ENCODE results near the gene GALNT8.
"Not testable (repeated sequence)": the region's sequence is repeated elsewhere in the genome, so short reads cannot be mapped to it uniquely, and the experiment has no call there.

Gene GALNT8

DNA sequence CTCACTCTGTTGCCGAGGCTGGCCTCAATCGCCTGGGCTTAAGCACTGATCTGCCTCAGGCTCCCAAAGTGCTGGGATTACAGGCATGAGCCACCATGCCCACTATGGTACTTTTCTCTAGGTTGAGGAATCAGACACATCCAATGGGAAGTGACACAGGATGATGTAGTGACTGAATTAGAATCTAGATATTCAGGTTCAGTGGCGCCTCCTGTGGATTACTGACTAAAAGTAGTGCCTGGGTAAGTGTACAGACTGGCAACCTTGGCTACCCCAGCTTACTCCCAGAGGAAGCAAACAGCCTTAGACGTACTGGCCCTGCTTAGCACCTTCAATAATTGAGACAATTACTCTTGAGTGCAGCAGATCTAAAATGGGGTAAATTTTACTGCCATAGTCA is 22.8 kb downstream of the GALNT8 start:
- no peak for DNase-seq (ENCODE audit: low read depth in 2 of 2)

- DNase-seq (ENCODE audit: low read depth in 2 of 2) = no peak
These were observed 24.5 kb downstream of the GALNT8 start for GRCh38 chr12:4744709-4745108.

- no peak for DNase-seq (ENCODE audit: low read depth in 2 of 2)
These were observed 25.0 kb downstream of the GALNT8 start for GRCh38 chr12:4745249-4745648.

DNA sequence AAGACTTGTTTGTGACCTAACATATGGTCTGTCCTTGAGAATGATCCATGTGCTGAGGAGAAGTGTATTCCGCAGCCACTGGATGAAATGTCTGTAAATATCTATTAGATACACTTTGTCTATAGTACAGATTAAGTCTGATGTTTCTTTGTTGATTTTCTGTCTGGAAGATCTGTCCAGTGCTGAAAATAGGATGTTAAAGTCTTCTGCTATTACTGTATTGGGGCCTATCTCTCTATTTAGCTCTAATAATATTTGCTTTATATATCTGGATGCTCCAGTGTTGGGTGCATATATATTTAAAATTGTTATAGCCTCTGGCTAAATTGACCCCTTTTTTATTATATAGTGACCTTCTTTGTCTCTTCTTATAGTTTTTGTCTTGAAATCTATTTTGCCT is 31.5 kb downstream of the GALNT8 start:
- not testable (repeated sequence) for DNase-seq (ENCODE audit: low read depth in 2 of 2)

- DNase-seq (ENCODE audit: low read depth in 2 of 2) = no peak
These were observed 42.6 kb downstream of the GALNT8 start for GRCh38 chr12:4762773-4763172.

DNA sequence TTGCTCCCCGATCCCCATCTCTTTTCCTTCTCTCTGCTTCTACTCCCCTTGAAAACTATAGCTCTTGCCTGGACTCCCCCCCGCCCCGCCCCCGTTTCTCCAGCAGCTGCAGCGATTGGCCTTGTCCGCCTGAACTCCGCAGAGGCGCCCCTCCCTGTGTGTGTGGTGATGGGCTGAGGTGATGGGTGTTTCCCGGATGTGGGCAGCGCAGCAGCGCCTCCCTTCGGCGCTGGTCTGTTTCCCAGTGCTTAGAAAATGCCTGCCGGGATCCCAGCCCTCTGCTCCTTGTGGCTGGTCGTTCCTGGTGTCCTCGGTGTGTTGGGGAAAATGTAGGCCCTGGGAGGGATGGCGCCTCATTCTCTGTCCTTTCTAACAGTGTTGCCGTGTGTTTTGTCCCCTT is 43.3 kb downstream of the GALNT8 start:
- no peak for DNase-seq (ENCODE audit: low read depth in 2 of 2)

GRCh38 chr12:4766445-4766844 is 46.2 kb downstream of the GALNT8 start:
- DNase-seq (ENCODE audit: low read depth in 2 of 2) = no peak

GRCh38 chr12:4767186-4767585 is 47.0 kb downstream of the GALNT8 start:
- no peak for DNase-seq (ENCODE audit: low read depth in 2 of 2)

DNA sequence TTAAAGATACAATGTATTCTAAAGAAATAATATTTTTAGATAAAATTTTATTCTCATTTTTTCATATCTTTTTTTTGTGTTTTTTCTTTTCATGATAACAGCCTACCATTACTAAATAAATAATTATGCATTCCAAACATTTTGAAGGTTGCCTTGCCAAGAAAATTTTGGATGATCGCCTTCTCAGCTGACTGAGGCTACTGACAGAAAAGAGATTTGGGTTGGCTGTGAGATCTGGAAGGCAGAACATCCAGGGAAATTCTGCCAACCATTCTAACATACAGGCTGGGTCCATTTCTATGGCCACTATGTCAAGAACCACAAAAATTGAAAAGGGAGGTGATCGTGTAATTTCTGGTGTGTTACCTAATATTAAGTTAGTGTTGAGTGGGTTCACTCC is 48.1 kb downstream of the GALNT8 start:
- no peak for DNase-seq (ENCODE audit: low read depth in 2 of 2)

GRCh38 chr12:4769073-4769472 is 48.9 kb downstream of the GALNT8 start:
- DNase-seq (ENCODE audit: low read depth in 2 of 2) = no peak

GRCh38 chr12:4771172-4771959 is 51.2 kb downstream of the GALNT8 start:
- no peak for DNase-seq (ENCODE audit: low read depth in 2 of 2)

DNA sequence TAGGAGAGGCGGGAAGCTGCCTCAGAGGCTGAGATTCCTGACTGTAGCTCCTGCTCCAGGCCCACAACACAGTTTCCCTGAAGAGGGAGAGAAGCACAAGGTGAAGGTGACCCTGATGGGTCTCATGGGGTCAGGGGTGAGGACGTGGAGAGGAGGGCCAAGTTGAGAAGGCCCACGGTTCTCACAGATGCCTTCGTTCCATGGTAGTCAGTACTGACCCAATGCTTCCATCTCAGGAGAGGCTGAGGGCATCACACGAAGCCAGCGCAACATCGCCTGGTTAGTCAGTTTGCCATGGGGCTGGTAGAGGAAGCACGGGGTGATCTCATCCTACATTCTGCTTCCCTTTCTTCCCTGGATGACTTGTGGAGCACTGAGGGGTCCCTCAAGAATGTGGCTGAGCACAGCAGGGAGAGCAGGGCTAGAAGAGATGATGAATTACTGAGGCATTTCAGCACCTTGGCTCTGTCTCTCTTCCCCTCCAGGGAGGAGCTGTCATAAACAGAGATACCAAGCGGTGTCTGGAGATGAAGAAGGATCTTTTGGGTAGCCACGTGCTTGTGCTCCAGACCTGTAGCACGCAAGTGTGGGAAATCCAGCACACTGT is 51.9 kb downstream of the GALNT8 start:
- DNase-seq (ENCODE audit: low read depth in 2 of 2) = no peak

- DNase-seq (ENCODE audit: low read depth in 2 of 2) = no peak
These were observed 55.7 kb downstream of the GALNT8 start for GRCh38 chr12:4775936-4776335.

DNA sequence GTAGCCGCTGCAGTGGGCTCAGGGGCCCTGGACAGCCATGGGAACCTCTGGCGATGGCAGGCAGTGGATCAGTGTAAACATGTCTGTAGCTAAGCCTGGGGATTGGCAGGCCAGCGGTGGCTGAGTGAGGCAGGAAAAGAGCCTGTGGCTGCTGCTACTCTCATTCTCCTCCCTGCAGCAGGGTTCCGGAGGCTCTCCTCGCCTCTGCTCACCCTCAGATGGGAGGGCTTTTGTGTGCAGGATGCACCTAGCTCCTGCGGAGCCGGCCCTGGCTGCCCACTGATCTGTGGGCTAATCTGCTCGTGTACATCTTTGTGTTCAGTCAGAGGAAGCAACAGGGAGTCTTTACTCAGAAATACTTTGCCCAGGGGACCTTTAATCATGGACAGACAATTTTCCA is 59.5 kb downstream of the GALNT8 start:
- DNase-seq (ENCODE audit: low read depth in 2 of 2) = no peak

GRCh38 chr12:4780641-4781611 is 60.7 kb downstream of the GALNT8 start:
- no peak for DNase-seq (ENCODE audit: low read depth in 2 of 2)

- DNase-seq (ENCODE audit: low read depth in 2 of 2) = no peak
These were observed 64.3 kb downstream of the GALNT8 start for GRCh38 chr12:4784404-4785054.

DNA sequence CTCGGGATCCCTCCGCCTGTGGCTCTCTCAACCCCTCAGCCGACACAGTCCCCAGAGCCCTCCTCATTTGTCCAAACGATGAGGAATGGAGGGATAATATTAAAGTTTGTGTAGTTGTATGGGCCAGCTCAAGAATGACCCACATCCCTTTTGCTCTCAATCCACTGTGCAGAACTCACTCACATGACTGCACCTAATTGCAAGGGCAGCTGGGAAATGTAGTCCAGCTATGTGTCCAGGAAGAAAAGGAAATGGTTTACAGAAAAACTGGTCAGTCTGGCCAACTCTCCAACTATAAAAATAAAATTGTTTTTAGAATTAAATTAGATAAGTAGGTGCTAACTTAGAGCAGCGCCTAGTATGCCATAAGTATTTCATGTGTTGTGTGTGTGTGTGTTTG is 66.6 kb downstream of the GALNT8 start:
- DNase-seq (ENCODE audit: low read depth in 2 of 2) = no peak

DNA sequence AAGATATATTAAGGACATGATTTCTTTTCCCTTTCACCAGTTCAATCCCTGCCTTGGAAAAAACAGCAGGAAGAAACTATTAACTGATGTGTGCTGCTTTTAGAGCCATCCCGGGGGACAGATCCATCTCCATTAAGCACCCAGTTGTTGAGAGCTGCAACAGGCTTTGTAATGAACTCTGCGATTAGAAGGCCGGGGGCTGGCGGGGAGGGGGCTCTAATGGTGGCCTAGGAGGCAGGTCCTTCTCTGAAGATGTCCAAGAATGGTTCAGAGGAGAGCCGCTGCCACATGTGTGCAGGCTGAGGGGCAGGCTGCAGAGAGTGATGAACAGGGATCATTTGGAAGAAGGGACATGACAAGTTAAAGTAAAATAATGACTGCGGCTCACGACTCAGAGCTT is 67.8 kb downstream of the GALNT8 start:
- no peak for DNase-seq (ENCODE audit: low read depth in 2 of 2)

DNA sequence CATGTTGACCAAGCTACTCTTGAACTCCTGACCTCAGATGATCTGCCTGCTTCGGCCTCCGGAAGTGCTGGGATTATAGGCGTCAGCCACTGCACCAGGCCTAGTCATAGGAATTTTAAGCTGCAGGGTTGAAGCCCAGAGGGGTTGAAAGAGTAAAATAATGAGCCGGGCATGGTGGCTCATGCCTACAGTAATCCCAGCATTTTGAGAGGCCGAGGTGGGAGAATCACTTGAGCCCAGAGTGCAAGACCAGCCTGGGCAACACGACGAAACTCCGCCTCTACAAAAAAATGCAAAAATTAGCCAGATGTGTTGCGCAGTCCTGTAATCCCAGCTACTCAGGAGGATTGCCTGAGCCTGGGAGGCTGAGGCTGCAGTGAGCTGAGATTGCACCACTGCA is 69.6 kb downstream of the GALNT8 start:
- no peak for DNase-seq (ENCODE audit: low read depth in 2 of 2)

- no peak for DNase-seq (ENCODE audit: low read depth in 2 of 2)
These were observed 71.3 kb downstream of the GALNT8 start for GRCh38 chr12:4791497-4791896.

- DNase-seq (ENCODE audit: low read depth in 2 of 2) = no peak
These were observed 74.3 kb downstream of the GALNT8 start for GRCh38 chr12:4794491-4794890.

DNA sequence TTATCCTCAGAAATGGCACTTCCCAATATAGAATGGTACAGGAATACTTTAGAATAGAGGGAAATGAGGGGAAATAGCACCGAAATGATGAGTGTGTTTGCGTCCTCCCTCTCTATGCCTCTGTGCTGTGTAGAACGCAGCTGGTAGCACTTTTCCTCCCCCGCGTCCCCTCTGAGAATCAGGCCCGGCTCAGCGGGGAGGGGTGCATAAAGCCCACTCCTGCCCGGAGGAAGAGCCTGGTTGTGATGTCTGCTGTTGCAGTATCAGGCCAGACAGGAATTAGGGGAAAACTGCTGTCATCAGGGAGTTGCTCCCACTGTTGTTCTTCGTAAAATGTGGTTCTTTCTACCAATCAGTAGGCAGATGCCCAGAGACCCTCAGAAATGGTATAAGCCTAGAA is 76.0 kb downstream of the GALNT8 start:
- DNase-seq (ENCODE audit: low read depth in 2 of 2) = no peak

Measured in stimulated activated CD8-positive, alpha-beta memory T cell treated with anti-CD3 and anti-CD28 coated beads, Interleukin-2, amount 100 ng/mL, for 1 hour (primary cell).